Measurements from ENCODE around the gene C7orf57.

DNA sequence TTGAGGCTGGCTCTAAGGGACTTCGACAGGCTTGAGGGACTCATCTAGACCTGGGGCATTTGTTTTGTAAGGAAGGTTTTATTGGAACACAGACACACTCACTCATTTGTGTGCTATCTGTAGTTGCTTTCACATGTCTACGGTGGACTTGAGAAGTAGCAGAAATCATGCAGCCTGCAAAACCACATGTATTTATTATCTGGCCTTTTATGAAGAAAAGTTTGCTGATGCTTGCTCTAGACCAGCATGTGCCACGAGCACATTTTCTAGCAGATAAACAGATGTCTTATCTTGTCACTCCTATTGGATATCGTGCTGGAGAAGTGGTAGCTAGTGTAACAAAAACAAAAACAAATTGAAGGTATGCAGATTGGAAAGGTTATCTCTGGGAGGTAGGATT lies 63.5 kb downstream of the C7orf57 start:
- TF ChIP-seq, protein P1, sequence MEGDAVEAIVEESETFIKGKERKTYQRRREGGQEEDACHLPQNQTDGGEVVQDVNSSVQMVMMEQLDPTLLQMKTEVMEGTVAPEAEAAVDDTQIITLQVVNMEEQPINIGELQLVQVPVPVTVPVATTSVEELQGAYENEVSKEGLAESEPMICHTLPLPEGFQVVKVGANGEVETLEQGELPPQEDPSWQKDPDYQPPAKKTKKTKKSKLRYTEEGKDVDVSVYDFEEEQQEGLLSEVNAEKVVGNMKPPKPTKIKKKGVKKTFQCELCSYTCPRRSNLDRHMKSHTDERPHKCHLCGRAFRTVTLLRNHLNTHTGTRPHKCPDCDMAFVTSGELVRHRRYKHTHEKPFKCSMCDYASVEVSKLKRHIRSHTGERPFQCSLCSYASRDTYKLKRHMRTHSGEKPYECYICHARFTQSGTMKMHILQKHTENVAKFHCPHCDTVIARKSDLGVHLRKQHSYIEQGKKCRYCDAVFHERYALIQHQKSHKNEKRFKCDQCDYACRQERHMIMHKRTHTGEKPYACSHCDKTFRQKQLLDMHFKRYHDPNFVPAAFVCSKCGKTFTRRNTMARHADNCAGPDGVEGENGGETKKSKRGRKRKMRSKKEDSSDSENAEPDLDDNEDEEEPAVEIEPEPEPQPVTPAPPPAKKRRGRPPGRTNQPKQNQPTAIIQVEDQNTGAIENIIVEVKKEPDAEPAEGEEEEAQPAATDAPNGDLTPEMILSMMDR (IDR thresholded peaks at IDR 0.05): no peak
- TF ChIP-seq POLR2A (IDR thresholded peaks at IDR 0.05): no peak

All from lower leg skin (tissue), 3 donors.